Parathyroid adenoma (tissue), 2 donors: ENCODE data around the gene ZNF354C.

Experiments used
- H2AFZ ChIP-seq: fragments of 300-600 bp; sonication (generic); one replicate; pipeline ENCODE4 v1.7.0; 2017; ENCODE audit warnings: antibody characterized with exemption, mild to moderate bottlenecking
- H3K27ac ChIP-seq: fragments of 300-600 bp; sonication (generic); one replicate; pipeline ENCODE4 v1.7.0; 2017
- H3K27me3 ChIP-seq: fragments of 300-600 bp; sonication (generic); one replicate; pipeline ENCODE4 v1.7.0; 2017; ENCODE audit warnings: low read length; ENCODE audit not compliant: control insufficient read depth, insufficient read depth
- H3K36me3 ChIP-seq: fragments of 300-600 bp; sonication (generic); one replicate; pipeline ENCODE4 v1.7.0; 2017; ENCODE audit warnings: low read length; ENCODE audit not compliant: control insufficient read depth, insufficient read depth
- H3K4me1 ChIP-seq: fragments of 300-600 bp; sonication (generic); one replicate; pipeline ENCODE4 v1.7.0; 2017; ENCODE audit warnings: control low read depth
- H3K4me2 ChIP-seq: fragments of 300-600 bp; sonication (generic); one replicate; pipeline ENCODE4 v1.7.0; 2017; ENCODE audit warnings: low read length
- H3K4me3 ChIP-seq: fragments of 300-600 bp; sonication (generic); one replicate; pipeline ENCODE4 v1.7.0; 2017; ENCODE audit warnings: low read depth, low read length
- H3K79me2 ChIP-seq: fragments of 300-600 bp; sonication (generic); one replicate; pipeline ENCODE4 v1.7.0; 2017; ENCODE audit warnings: control low read depth
- H3K9ac ChIP-seq: fragments of 300-600 bp; sonication (generic); one replicate; pipeline ENCODE4 v1.7.0; 2017; ENCODE audit warnings: mild to moderate bottlenecking
- H3K9me3 ChIP-seq: fragments of 300-600 bp; sonication (generic); one replicate; pipeline ENCODE4 v1.7.0; 2017; ENCODE audit warnings: low read length; ENCODE audit not compliant: control insufficient read depth
- CTCF ChIP-seq: fragments of 300-600 bp; sonication (generic); IDR thresholded peaks from one replicate; pipeline ENCODE4 v1.7.0; 2017; ENCODE audit warnings: antibody characterized with exemption, mild to moderate bottlenecking
- donor health status: primary hyperparathyroidism.

Gene ZNF354C

GRCh38 chr5:179051784-179052183, 8.4 kb upstream of the ZNF354C start:
- no peaks in the 10 kb centered on the region for H3K9me3 ChIP-seq
- TF ChIP-seq CTCF, result no peak

GRCh38 chr5:179054036-179054785, 6.0 kb upstream of the ZNF354C start:
- Histone ChIP-seq H3K4me2 (no peak overlapping the region), H3K79me2 (no peaks in the 10 kb centered on the region), H3K27ac (no peak overlapping the region), H3K4me1 (no peaks in the 10 kb centered on the region), H3K9ac (no peak overlapping the region), H3K4me3 (no peak overlapping the region), H2AFZ (no peak overlapping the region), H3K9me3 (no peaks in the 10 kb centered on the region), H3K36me3 (no peaks in the 10 kb centered on the region), H3K27me3 (no peaks in the 10 kb centered on the region)
- no peak for TF ChIP-seq CTCF

More at GRCh38 chr5:179051784-179052183, 8.4 kb upstream of the ZNF354C start:
- no peak overlapping the region for H3K4me2 ChIP-seq
- no peaks in the 10 kb centered on the region for H3K27me3 ChIP-seq
- no peak overlapping the region for H3K9ac ChIP-seq
- no peak overlapping the region for H2AFZ ChIP-seq
- no peak overlapping the region for H3K4me3 ChIP-seq
- H3K27ac ChIP-seq, result no peak overlapping the region
- H3K79me2 ChIP-seq, result no peaks in the 10 kb centered on the region
- H3K4me1 ChIP-seq, result no peaks in the 10 kb centered on the region
- H3K36me3 ChIP-seq, result no peaks in the 10 kb centered on the region

- no peak overlapping the region for H3K4me3 ChIP-seq
- no peak for TF ChIP-seq CTCF
- no peaks in the 10 kb centered on the region for H3K4me1 ChIP-seq
- no peak overlapping the region for H3K4me2 ChIP-seq
- H3K27ac ChIP-seq, result no peak overlapping the region
- H3K9me3 ChIP-seq, result no peaks in the 10 kb centered on the region
- no peak overlapping the region for H2AFZ ChIP-seq
- H3K36me3 ChIP-seq, result no peaks in the 10 kb centered on the region
- no peaks in the 10 kb centered on the region for H3K27me3 ChIP-seq
- H3K79me2 ChIP-seq, result no peaks in the 10 kb centered on the region
- H3K9ac ChIP-seq, result no peak overlapping the region
Observed at GRCh38 chr5:179054876-179055275, 5.3 kb upstream of the ZNF354C start.

- no peak for TF ChIP-seq CTCF
- H3K4me1 ChIP-seq, result no peaks in the 10 kb centered on the region
- H3K36me3 ChIP-seq, result no peaks in the 10 kb centered on the region
- H3K9me3 ChIP-seq, result no peaks in the 10 kb centered on the region
- H3K27me3 ChIP-seq, result no peaks in the 10 kb centered on the region
- H3K79me2 ChIP-seq, result no peaks in the 10 kb centered on the region
- no peak overlapping the region for H2AFZ ChIP-seq
- no peak overlapping the region for H3K4me2 ChIP-seq
- no peak overlapping the region for H3K4me3 ChIP-seq
- no peak overlapping the region for H3K9ac ChIP-seq
- no peak overlapping the region for H3K27ac ChIP-seq
Observed at GRCh38 chr5:179055436-179055835, 4.7 kb upstream of the ZNF354C start.

GRCh38 chr5:179055841-179056240, 4.3 kb upstream of the ZNF354C start:
- H3K9me3 ChIP-seq, result no peaks in the 10 kb centered on the region
- no peak overlapping the region for H3K27ac ChIP-seq
- H3K27me3 ChIP-seq, result no peaks in the 10 kb centered on the region
- H2AFZ ChIP-seq, result no peak overlapping the region
- H3K4me1 ChIP-seq, result no peaks in the 10 kb centered on the region
- no peak overlapping the region for H3K4me3 ChIP-seq
- H3K9ac ChIP-seq, result no peak overlapping the region
- no peaks in the 10 kb centered on the region for H3K79me2 ChIP-seq
- H3K36me3 ChIP-seq, result no peaks in the 10 kb centered on the region
- TF ChIP-seq CTCF, result no peak
- H3K4me2 ChIP-seq, result no peak overlapping the region
